Chondrocyte (in vitro differentiated cells): ENCODE measurements around the gene SLN. TPM values are rescaled to one million over a fixed set of nuclear protein-coding genes. Genes with fewer than 3 reads are reported as not detected.

Experiments used
- DNase-seq: peaks from one replicate; pipeline ENCODE4 v3.0.0; 2021; ENCODE audit warnings: mixed read lengths, low spot score
- H3K27ac Mint-ChIP-seq: one replicate; pipeline ENCODE4 v1.8.0; 2021; ENCODE audit warnings: mild to moderate bottlenecking, moderate library complexity, mixed read lengths; ENCODE audit not compliant: unreplicated experiment
- H3K27me3 Mint-ChIP-seq: 2 replicates; pipeline ENCODE4 v1.8.0; 2021; ENCODE audit warnings: low read depth, mixed read lengths
- H3K36me3 Mint-ChIP-seq: 2 replicates; pipeline ENCODE4 v1.8.0; 2021; ENCODE audit warnings: low read depth, mixed read lengths
- H3K4me1 Mint-ChIP-seq: 2 replicates; pipeline ENCODE4 v1.8.0; 2021; ENCODE audit warnings: low read depth, mild to moderate bottlenecking, mixed read lengths
- H3K4me3 Mint-ChIP-seq: one replicate; pipeline ENCODE4 v1.8.0; 2021; ENCODE audit warnings: mild to moderate bottlenecking, moderate library complexity, mixed read lengths; ENCODE audit not compliant: unreplicated experiment
- H3K9me3 Mint-ChIP-seq: 2 replicates; pipeline ENCODE4 v1.8.0; 2021; ENCODE audit warnings: low read depth, mixed read lengths
- total RNA-seq: library from RNA; stranded (reverse); gene quantifications from 3 replicates; pipeline ENCODE4 v1.2.1, GENCODE V29; 2021
- TF ChIP-seq, protein P1 (sequence below): fragments of 200-600 bp; sonication (generic); IDR thresholded peaks from 2 replicates; pipeline ENCODE4 v1.5.0; 2021; ENCODE audit warnings: antibody characterized with exemption, mild to moderate bottlenecking, moderate library complexity

The SLN gene
- total RNA-seq, 1 donor from 2014 or later: not detected

DNA sequence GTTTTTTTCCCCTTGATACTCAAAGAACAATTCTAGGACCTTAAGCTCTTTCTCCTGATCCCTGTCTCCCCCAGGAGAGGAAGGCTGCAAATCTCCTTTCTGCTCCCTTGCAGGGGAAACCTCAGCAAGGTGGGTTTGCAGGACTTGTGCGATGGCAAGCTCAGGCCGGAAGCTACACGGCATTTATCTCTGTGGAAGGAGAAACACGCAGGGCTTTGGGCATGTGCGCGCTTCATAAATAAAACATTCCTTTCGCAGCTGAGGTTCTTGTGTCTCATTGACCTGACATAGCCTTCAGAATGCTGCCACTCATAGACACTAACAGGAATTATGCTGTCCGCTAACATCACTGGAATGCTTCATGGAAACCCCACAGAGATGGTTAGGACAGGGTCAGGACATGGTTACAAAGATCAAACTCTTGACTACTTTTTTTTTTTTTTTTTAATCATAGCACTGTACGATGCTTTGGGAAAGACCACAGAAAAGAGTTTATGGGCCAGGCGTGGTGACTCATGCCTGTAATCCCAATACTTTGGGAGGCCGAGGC is 42.6 kb downstream of the SLN start:
- TF ChIP-seq, protein P1, sequence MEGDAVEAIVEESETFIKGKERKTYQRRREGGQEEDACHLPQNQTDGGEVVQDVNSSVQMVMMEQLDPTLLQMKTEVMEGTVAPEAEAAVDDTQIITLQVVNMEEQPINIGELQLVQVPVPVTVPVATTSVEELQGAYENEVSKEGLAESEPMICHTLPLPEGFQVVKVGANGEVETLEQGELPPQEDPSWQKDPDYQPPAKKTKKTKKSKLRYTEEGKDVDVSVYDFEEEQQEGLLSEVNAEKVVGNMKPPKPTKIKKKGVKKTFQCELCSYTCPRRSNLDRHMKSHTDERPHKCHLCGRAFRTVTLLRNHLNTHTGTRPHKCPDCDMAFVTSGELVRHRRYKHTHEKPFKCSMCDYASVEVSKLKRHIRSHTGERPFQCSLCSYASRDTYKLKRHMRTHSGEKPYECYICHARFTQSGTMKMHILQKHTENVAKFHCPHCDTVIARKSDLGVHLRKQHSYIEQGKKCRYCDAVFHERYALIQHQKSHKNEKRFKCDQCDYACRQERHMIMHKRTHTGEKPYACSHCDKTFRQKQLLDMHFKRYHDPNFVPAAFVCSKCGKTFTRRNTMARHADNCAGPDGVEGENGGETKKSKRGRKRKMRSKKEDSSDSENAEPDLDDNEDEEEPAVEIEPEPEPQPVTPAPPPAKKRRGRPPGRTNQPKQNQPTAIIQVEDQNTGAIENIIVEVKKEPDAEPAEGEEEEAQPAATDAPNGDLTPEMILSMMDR: no peak
- DNase-seq: no peak
- H3K27me3 Mint-ChIP-seq: peaks cover 17% of the 10 kb centered on the region
- no peaks in the 10 kb centered on the region for H3K36me3 Mint-ChIP-seq
- peaks cover 9% of the 10 kb centered on the region for H3K4me1 Mint-ChIP-seq
- H3K27ac Mint-ChIP-seq: no peak overlapping the region
- H3K4me3 Mint-ChIP-seq: no peak overlapping the region
- H3K9me3 Mint-ChIP-seq: no peaks in the 10 kb centered on the region

DNA sequence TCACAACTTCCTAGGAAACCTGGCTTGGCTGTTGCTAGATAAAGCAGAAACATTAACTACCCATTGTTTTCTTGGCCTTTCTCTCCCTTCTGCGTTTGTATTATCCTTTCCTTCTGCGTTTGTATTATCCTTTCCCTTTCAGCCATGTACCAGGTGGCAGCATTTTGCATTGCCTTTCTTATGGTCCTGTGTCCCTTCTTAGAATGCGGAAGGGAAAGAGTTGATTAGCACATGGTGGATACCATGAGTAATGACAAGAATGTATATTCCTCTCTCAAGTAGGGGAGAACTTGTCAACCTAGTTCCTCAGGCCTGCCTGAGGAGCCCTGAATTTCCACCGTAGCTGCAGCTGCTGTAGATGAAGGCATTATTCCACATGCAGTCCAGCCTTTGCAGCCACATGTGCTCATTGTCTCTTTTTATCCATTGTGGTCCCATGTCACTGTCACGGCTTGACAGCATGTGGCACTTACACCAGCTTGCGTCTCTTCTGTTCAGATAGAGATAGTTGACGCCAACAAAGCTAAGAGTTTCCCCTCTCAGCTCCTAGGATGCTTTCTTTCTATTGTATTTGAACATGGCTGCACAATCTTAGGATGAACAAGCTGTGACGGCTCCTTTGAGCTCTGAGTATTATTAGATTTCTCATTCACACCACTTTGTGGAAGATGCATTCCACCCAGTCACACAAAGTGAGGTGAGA is 44.8 kb downstream of the SLN start:
- DNase-seq: no peak
- Mint-ChIP-seq H3K36me3 (no peaks in the 10 kb centered on the region), H3K27ac (no peak overlapping the region), H3K9me3 (no peaks in the 10 kb centered on the region), H3K4me1 (peaks cover 9% of the 10 kb centered on the region), H3K4me3 (no peak overlapping the region), H3K27me3 (peaks cover 11% of the 10 kb centered on the region)
- TF ChIP-seq, protein P1: no peak

DNA sequence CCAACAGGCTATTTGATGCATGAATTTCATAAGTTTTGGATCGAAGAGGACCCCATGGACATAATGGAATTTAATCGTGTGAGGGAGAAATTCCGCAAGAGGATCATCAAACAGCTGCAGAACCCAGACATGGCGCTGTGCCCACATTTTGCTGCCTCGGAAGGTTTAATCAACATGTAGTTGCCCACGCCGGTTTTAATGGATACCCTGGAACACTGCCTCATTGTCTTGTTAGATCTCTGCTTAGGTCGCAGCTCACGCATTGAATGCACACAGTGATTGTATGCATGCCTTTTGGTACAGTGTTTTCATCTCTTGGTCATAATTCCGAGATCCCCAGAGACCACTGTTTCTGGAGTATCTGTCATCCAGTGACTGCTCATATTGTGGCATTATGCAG is 46.8 kb downstream of the SLN start:
- DNase-seq: no peak
- Mint-ChIP-seq H3K4me1 (peaks cover 5% of the 10 kb centered on the region), H3K36me3 (no peaks in the 10 kb centered on the region), H3K27me3 (peaks cover 18% of the 10 kb centered on the region), H3K4me3 (no peak overlapping the region), H3K9me3 (no peaks in the 10 kb centered on the region), H3K27ac (no peak overlapping the region)
- TF ChIP-seq, protein P1: no peak

- no peak overlapping the region for H3K4me3 Mint-ChIP-seq
- DNase-seq: no peak
- peaks cover 24% of the 10 kb centered on the region for H3K27me3 Mint-ChIP-seq
- no peaks in the 10 kb centered on the region for H3K4me1 Mint-ChIP-seq
- TF ChIP-seq, protein P1: no peak
- no peak overlapping the region for H3K27ac Mint-ChIP-seq
- no peaks in the 10 kb centered on the region for H3K36me3 Mint-ChIP-seq
- no peaks in the 10 kb centered on the region for H3K9me3 Mint-ChIP-seq
Measured at GRCh38 chr11:107661656-107662055, 50.2 kb downstream of the SLN start.

- TF ChIP-seq, protein P1: no peak
- Mint-ChIP-seq H3K27me3 (peaks cover 24% of the 10 kb centered on the region), H3K9me3 (no peaks in the 10 kb centered on the region), H3K4me3 (no peak overlapping the region), H3K4me1 (no peaks in the 10 kb centered on the region), H3K36me3 (no peaks in the 10 kb centered on the region), H3K27ac (no peak overlapping the region)
- DNase-seq: no peak
Measured at GRCh38 chr11:107660066-107660465, 51.8 kb downstream of the SLN start.
